Measurements from ENCODE around the gene TMEM132C.

TMEM132C gene

DNA sequence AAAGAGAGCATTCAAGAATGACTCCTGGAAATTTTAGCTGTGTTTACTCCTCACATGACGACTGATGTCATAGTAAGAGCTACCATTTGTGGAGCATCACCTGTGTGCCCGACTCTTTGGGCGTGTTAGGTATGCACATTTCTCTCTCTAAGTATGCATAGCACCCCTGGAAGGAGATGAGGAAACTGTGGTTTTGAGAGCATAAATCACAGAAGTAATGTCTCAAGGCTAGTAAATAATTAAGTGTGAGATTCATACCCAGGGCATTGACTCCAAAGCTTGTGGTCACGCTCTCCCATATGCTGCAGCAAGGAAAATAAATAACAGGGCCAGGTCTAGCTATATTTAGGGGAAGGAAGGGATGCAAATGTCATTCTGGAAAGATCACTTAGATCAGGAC, 340.7 kb downstream of the TMEM132C start:
- H3K9me3 ChIP-seq (ENCODE audit: control insufficient read depth, insufficient read depth, low read depth, low read length), result no peaks in the 10 kb centered on the region

DNA sequence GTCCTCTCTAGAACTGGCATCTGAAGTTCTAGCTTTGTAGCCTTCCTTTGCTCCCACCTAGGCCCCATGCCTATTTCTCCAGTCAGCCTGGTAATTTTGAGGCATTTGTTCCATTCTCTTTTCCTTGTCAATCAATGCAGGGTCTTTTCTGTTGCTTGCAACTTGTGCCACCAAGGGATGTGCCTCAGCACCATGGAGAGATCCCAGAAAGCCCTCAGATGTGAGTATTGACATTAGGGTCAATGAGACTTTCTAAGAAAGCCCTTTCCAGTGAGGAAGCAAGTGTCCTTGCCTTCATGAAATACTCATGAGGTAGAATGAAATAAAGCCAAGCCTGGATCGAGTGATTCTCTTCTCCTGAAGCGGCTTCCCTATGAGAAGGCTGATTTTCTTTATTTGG, 342.9 kb downstream of the TMEM132C start:
- Histone ChIP-seq H3K4me3 (ENCODE audit: low read depth, low read length) (no peak overlapping the region), H3K9ac (ENCODE audit: low read length) (no peak overlapping the region), H3K27me3 (ENCODE audit: control insufficient read depth, insufficient read depth, low read length) (peaks cover 3% of the 10 kb centered on the region; the same call in 1 of the 2 replicates), H3K36me3 (ENCODE audit: control insufficient read depth, insufficient read depth, low read length) (no peaks in the 10 kb centered on the region), H3K27ac (ENCODE audit: low read depth, low read length) (no peak overlapping the region), H3K4me1 (ENCODE audit: control insufficient read depth, insufficient read depth, low read length) (peaks cover 13% of the 10 kb centered on the region; the same call in 1 of the 2 replicates), H3K9me3 (ENCODE audit: control insufficient read depth, insufficient read depth, low read depth, low read length) (no peaks in the 10 kb centered on the region)

More for the DNA sequence above, 340.7 kb downstream of the TMEM132C start:
- peaks cover 13% of the 10 kb centered on the region; the same call in 1 of the 2 replicates for H3K4me1 ChIP-seq (ENCODE audit: control insufficient read depth, insufficient read depth, low read length)
- H3K27me3 ChIP-seq (ENCODE audit: control insufficient read depth, insufficient read depth, low read length), result peaks cover 2% of the 10 kb centered on the region; the same call in 1 of the 2 replicates
- H3K9ac ChIP-seq (ENCODE audit: low read length), result no peak overlapping the region
- no peaks in the 10 kb centered on the region for H3K36me3 ChIP-seq (ENCODE audit: control insufficient read depth, insufficient read depth, low read length)
- H3K27ac ChIP-seq (ENCODE audit: low read depth, low read length), result no peak overlapping the region
- H3K4me3 ChIP-seq (ENCODE audit: low read depth, low read length), result no peak overlapping the region

DNA sequence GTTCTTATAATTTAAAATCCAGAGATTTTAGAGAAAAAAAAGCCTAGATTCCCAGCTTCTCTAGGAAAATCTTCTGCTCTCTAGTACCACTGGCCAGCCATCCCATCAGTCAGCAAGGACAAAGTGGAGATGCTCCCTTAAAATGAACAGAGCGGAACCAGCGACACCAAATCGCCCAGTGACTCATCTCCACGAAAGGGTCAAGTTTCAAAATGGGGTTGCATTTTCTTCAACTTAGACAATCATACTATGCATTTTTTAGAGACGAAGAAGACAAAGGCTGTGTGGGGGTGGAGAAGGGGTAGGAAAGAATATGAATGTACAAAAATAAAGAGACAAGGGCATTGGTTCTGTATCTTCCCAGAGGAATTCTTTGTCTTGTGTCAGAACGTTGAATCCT, 344.8 kb downstream of the TMEM132C start:
- Histone ChIP-seq H3K4me3 (ENCODE audit: low read depth, low read length) (no peak overlapping the region), H3K9ac (ENCODE audit: low read length) (no peak overlapping the region), H3K36me3 (ENCODE audit: control insufficient read depth, insufficient read depth, low read length) (no peaks in the 10 kb centered on the region), H3K9me3 (ENCODE audit: control insufficient read depth, insufficient read depth, low read depth, low read length) (no peaks in the 10 kb centered on the region), H3K27ac (ENCODE audit: low read depth, low read length) (no peak overlapping the region), H3K27me3 (ENCODE audit: control insufficient read depth, insufficient read depth, low read length) (peaks cover 3% of the 10 kb centered on the region; the same call in 1 of the 2 replicates), H3K4me1 (ENCODE audit: control insufficient read depth, insufficient read depth, low read length) (peaks cover 2% of the 10 kb centered on the region; the same call in 1 of the 2 replicates)

DNA sequence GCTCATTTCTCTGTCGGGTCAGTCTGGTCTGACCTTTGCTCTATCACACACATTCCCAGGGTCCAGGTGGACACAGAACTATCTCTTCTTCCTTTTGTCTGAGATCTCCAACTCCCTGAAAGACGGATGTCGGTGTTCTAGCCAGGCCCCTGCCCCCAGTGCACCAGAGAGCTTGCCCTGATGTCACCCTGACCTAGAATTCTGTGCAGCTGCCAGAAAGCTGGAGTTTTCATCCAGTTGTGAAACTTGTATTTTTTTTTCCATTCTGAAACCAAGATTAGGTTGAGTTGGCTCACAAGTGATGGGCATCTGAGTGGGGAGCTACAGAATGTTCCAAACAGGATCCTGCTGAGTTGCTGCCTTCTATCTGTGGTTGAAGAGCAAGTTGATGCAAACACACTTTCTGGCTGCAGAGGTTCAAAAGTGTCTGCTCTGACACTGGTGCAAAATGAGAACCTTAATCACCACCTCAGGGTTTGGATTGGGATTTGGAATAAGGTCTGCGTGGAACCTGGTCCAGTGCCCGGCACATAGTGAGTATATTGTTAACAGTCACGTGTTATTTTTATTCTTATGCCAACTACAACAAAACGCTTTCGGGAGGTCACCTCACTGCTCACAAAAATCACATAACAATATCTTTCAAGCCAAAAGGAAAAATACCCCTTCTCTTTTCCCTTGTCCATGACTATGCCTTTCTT, 345.3 kb downstream of the TMEM132C start:
- Histone ChIP-seq H3K27ac (ENCODE audit: low read depth, low read length) (no peak overlapping the region), H3K9me3 (ENCODE audit: control insufficient read depth, insufficient read depth, low read depth, low read length) (no peaks in the 10 kb centered on the region), H3K27me3 (ENCODE audit: control insufficient read depth, insufficient read depth, low read length) (peaks cover 3% of the 10 kb centered on the region; the same call in 1 of the 2 replicates), H3K4me3 (ENCODE audit: low read depth, low read length) (no peak overlapping the region), H3K4me1 (ENCODE audit: control insufficient read depth, insufficient read depth, low read length) (no peaks in the 10 kb centered on the region), H3K36me3 (ENCODE audit: control insufficient read depth, insufficient read depth, low read length) (no peaks in the 10 kb centered on the region), H3K9ac (ENCODE audit: low read length) (no peak overlapping the region)

DNA sequence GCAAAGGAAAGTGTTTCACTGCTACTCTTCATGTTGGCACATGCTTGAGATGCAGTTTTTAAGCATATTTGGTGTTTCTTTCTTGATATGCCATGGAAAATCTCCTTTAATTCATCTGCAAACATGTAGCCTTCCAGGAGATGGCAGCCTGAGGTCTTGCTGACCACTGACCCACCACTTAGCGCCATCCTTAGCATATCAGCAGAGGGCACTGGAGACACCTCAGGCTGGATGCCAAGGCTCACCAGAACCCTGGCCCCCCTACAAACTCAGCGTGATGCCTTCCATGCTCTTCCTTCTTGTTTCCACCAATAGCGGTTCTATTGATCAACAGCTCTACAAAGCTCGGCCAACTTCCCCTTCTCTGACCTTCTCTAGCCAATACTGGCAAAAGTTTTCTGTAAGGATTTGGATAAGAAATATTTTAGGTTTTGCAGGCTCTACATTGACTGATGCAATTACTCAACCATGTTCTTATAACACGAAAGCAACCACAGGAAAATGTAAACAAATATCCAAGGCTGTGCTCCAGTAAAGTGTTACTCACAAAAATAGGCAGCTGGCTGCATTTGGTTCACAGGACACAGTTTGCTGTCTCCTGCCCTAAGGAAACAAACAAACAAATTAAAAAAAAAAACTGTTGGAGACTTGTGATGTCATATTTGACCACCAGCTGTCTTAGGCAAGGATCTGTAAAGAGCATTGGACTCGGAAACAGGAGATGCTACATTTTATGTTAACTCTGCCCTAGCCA, 347.0 kb downstream of the TMEM132C start:
- H3K9me3 ChIP-seq (ENCODE audit: control insufficient read depth, insufficient read depth, low read depth, low read length), result no peaks in the 10 kb centered on the region
- no peak overlapping the region for H3K4me3 ChIP-seq (ENCODE audit: low read depth, low read length)
- H3K27ac ChIP-seq (ENCODE audit: low read depth, low read length), result no peak overlapping the region
- peaks cover 3% of the 10 kb centered on the region; the same call in 1 of the 2 replicates for H3K27me3 ChIP-seq (ENCODE audit: control insufficient read depth, insufficient read depth, low read length)
- H3K9ac ChIP-seq (ENCODE audit: low read length), result no peak overlapping the region
- no peaks in the 10 kb centered on the region; the same call in 1 of the 2 replicates for H3K4me1 ChIP-seq (ENCODE audit: control insufficient read depth, insufficient read depth, low read length)
- H3K36me3 ChIP-seq (ENCODE audit: control insufficient read depth, insufficient read depth, low read length), result no peaks in the 10 kb centered on the region

DNA sequence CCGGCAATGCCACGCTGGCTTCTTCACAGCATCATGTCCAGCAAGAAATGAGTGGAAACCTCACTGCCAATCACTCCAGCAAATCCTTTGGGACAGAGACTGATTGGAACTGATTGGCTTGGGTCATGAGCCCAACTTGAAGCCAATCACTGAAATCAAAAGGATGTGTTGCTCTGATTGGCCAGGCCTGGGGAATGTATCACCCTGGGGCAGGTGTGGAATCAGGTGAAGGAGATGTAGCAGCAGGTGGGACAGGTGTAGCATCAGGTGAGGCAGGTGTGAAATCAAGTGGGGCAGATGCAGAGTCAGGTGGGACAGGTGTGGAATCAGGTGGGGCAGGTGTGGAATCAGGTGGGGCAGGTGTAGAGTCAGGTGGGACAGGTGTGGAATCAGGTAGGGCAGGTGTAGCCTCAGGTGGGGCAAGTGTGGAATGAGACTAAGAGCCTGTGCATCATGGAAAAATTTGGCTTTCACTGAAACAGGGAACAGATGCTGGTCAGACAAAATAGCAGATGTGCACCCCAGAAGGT, 350.4 kb downstream of the TMEM132C start:
- H3K4me3 ChIP-seq (ENCODE audit: low read depth, low read length), result no peak overlapping the region
- H3K9ac ChIP-seq (ENCODE audit: low read length), result no peak overlapping the region
- no peaks in the 10 kb centered on the region for H3K9me3 ChIP-seq (ENCODE audit: control insufficient read depth, insufficient read depth, low read depth, low read length)
- no peaks in the 10 kb centered on the region for H3K36me3 ChIP-seq (ENCODE audit: control insufficient read depth, insufficient read depth, low read length)
- H3K27ac ChIP-seq (ENCODE audit: low read depth, low read length), result no peak overlapping the region
- no peaks in the 10 kb centered on the region; the same call in 1 of the 2 replicates for H3K4me1 ChIP-seq (ENCODE audit: control insufficient read depth, insufficient read depth, low read length)
- H3K27me3 ChIP-seq (ENCODE audit: control insufficient read depth, insufficient read depth, low read length), result peaks cover 3% of the 10 kb centered on the region; the same call in 1 of the 2 replicates

DNA sequence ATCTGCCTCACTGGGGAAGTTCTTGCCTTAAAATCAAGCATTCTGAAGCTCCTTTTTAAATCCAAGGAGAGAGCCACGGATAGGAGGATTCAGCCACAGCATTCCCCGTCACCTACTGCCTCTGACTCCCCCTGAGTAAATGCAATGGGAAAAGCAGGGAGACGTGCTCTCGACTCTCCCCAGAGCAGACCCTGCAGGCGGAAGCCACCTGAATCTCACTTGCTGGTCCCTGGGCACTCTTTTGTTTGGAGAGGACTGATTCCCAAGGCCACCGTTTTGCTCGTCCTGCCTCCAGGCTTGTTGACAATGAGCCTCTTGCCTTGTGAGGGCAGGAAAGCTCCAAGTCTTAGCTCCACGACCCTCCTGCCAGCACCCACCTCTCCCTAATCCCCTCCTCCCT, 352.3 kb downstream of the TMEM132C start:
- H3K27me3 ChIP-seq (ENCODE audit: control insufficient read depth, insufficient read depth, low read length), result no peaks in the 10 kb centered on the region
- no peaks in the 10 kb centered on the region for H3K9me3 ChIP-seq (ENCODE audit: control insufficient read depth, insufficient read depth, low read depth, low read length)
- no peak overlapping the region for H3K4me3 ChIP-seq (ENCODE audit: low read depth, low read length)
- H3K4me1 ChIP-seq (ENCODE audit: control insufficient read depth, insufficient read depth, low read length), result no peaks in the 10 kb centered on the region; the same call in 1 of the 2 replicates
- H3K36me3 ChIP-seq (ENCODE audit: control insufficient read depth, insufficient read depth, low read length), result no peaks in the 10 kb centered on the region
- no peak overlapping the region for H3K27ac ChIP-seq (ENCODE audit: low read depth, low read length)
- H3K9ac ChIP-seq (ENCODE audit: low read length), result no peak overlapping the region

DNA sequence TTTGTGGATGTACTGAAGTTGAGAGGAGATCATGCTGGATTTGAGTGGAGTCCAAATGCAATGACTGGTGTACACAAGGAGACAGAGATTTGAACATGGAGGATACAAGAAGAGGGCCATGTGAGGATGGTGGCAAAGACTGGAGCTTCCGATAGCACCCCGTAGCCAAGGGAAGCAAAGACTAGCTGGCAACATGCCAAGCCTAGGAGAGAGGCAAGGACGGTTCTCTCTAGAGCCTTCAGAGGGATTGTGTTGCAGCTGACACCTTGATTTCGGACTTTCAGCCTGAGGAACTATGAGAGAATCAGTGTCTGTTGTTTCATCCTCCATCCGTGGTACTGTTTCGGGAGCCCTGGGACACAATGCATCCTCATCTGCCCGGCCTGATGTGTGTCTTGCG, 354.3 kb downstream of the TMEM132C start:
- Histone ChIP-seq H3K27me3 (ENCODE audit: control insufficient read depth, insufficient read depth, low read length) (no peaks in the 10 kb centered on the region), H3K9me3 (ENCODE audit: control insufficient read depth, insufficient read depth, low read depth, low read length) (no peaks in the 10 kb centered on the region), H3K4me3 (ENCODE audit: low read depth, low read length) (no peak overlapping the region), H3K27ac (ENCODE audit: low read depth, low read length) (no peak overlapping the region), H3K36me3 (ENCODE audit: control insufficient read depth, insufficient read depth, low read length) (no peaks in the 10 kb centered on the region), H3K9ac (ENCODE audit: low read length) (no peak overlapping the region), H3K4me1 (ENCODE audit: control insufficient read depth, insufficient read depth, low read length) (no peaks in the 10 kb centered on the region; the same call in 1 of the 2 replicates)

DNA sequence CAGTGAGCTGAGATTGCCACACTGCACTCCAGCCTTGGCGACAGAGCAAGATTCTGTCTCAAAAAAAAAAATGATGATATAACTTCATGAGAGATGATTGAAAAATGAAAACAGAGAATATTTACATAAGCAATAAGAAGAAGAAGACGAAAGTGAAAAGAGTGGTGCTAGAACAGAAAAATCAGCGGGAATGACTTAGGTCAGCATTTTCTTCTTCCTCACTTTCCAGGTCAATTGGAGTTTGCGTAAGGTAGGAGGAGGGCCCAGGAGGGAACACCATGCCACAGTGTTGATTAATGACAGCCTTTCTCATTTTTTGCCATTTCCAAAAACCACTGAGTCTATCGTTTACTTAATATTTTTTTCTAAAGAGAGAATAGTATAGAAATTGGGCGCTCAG, 356.8 kb downstream of the TMEM132C start:
- Histone ChIP-seq H3K4me1 (ENCODE audit: control insufficient read depth, insufficient read depth, low read length) (no peaks in the 10 kb centered on the region; the same call in 1 of the 2 replicates), H3K9ac (ENCODE audit: low read length) (no peak overlapping the region), H3K4me3 (ENCODE audit: low read depth, low read length) (no peak overlapping the region), H3K9me3 (ENCODE audit: control insufficient read depth, insufficient read depth, low read depth, low read length) (no peaks in the 10 kb centered on the region), H3K27ac (ENCODE audit: low read depth, low read length) (no peak overlapping the region), H3K27me3 (ENCODE audit: control insufficient read depth, insufficient read depth, low read length) (no peaks in the 10 kb centered on the region), H3K36me3 (ENCODE audit: control insufficient read depth, insufficient read depth, low read length) (no peaks in the 10 kb centered on the region)

DNA sequence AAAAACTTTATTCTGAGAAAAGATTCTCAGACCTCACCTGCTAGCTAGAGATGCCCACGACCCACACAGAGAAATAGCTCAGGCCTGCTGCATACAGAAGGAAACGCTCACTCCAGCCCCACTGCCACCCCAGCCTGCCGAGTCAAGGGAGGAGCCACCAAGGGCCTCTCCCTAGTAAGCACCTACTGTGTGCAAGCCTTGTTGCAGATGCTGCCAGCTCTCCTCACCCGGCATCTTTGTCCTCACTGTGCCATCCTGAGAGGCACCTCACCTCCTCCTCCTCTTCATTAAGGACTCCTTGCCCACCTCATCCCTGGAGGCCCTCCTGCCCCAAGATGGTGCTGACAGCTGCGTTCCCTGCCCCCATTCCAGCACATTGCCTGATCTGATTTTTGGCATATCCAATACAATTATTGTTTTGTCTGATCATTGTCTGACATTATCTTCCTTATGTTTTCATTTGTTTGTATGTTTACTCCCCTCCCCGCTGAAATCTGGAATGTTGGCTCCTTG, 359.9 kb downstream of the TMEM132C start:
- Histone ChIP-seq H3K9me3 (ENCODE audit: control insufficient read depth, insufficient read depth, low read depth, low read length) (no peaks in the 10 kb centered on the region), H3K36me3 (ENCODE audit: control insufficient read depth, insufficient read depth, low read length) (no peaks in the 10 kb centered on the region), H3K4me1 (ENCODE audit: control insufficient read depth, insufficient read depth, low read length) (no peaks in the 10 kb centered on the region), H3K9ac (ENCODE audit: low read length) (no peak overlapping the region), H3K27me3 (ENCODE audit: control insufficient read depth, insufficient read depth, low read length) (no peaks in the 10 kb centered on the region), H3K4me3 (ENCODE audit: low read depth, low read length) (no peak overlapping the region), H3K27ac (ENCODE audit: low read depth, low read length) (no peak overlapping the region)

DNA sequence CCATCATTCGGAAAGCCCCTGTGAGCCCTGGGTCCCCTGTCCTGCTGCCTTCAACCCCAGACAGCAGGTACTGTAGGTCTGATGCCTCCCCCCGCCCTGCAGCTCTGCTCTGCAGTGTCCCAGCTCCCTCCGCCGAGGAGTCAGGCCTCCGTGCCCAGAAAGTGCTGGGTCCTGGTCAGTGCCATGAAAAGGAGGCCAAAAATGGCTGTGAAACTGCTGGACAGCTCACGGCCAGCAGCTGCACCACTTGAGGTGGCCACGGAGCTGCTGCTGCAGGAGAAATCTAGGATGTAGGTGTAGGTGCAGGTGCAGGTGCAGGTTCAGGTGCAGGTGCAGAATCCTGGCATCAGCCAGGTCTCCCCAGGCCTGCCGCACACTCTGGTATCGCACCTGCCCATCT, 360.7 kb downstream of the TMEM132C start:
- H3K4me1 ChIP-seq (ENCODE audit: control insufficient read depth, insufficient read depth, low read length), result no peaks in the 10 kb centered on the region
- H3K27me3 ChIP-seq (ENCODE audit: control insufficient read depth, insufficient read depth, low read length), result no peaks in the 10 kb centered on the region
- no peaks in the 10 kb centered on the region for H3K36me3 ChIP-seq (ENCODE audit: control insufficient read depth, insufficient read depth, low read length)
- H3K4me3 ChIP-seq (ENCODE audit: low read depth, low read length), result no peak overlapping the region
- H3K9me3 ChIP-seq (ENCODE audit: control insufficient read depth, insufficient read depth, low read depth, low read length), result peaks cover 3% of the 10 kb centered on the region; the same call in 1 of the 2 replicates
- no peak overlapping the region for H3K27ac ChIP-seq (ENCODE audit: low read depth, low read length)
- no peak overlapping the region for H3K9ac ChIP-seq (ENCODE audit: low read length)
